Small intestine (tissue), 7 donors: ENCODE results near the gene ADH5. TPM values are rescaled to one million over a fixed set of nuclear protein-coding genes. Genes with fewer than 3 reads are reported as not detected.
"Not testable (repeated sequence)": the region's sequence is repeated elsewhere in the genome, so short reads cannot be mapped to it uniquely, and the experiment has no call there.

ENCODE experiments used
- DNase-seq, 2 donors: peaks; one replicate each; pipeline versions ENCODE4 v3.0.0 to v3.0.0-alpha.2; 2013
- FAIRE-seq: peaks from 2 replicates; lab custom pipeline; 2012; peaks lifted over from hg19 to GRCh38; lab: Jason Lieb, UNC
- H3K27ac ChIP-seq, 3 donors: one replicate each; pipeline ENCODE4 v1.5.1; 2013; ENCODE audit warnings: low read length in 2 of 3, mild to moderate bottlenecking in 2 of 3, control low read depth in 1 of 3, inconsistent platforms in 1 of 3, low read depth in 1 of 3, moderate library complexity in 1 of 3
- H3K27me3 ChIP-seq, 3 donors: one replicate each; pipeline ENCODE4 v1.6.1; 2013; ENCODE audit warnings: low read length in 3 of 3, inconsistent platforms in 1 of 3; ENCODE audit not compliant: control insufficient read depth in 3 of 3, insufficient read depth in 3 of 3
- H3K36me3 ChIP-seq, 3 donors: one replicate each; pipeline ENCODE4 v1.6.1; 2013; ENCODE audit warnings: low read length in 3 of 3, inconsistent platforms in 1 of 3, low read depth in 1 of 3, mild to moderate bottlenecking in 1 of 3, moderate library complexity in 1 of 3; ENCODE audit not compliant: control insufficient read depth in 3 of 3, insufficient read depth in 2 of 3
- H3K4me1 ChIP-seq, 3 donors: one replicate each; pipeline ENCODE4 v1.6.1; 2013; ENCODE audit warnings: low read length in 2 of 3, inconsistent platforms in 1 of 3, low read depth in 1 of 3, mild to moderate bottlenecking in 1 of 3, moderate library complexity in 1 of 3; ENCODE audit not compliant: control insufficient read depth in 3 of 3, insufficient read depth in 2 of 3
- H3K4me3 ChIP-seq, 3 donors: one replicate each; pipeline ENCODE4 v1.5.1; 2013; ENCODE audit warnings: low read length in 3 of 3, control low read depth in 1 of 3, inconsistent platforms in 1 of 3, low read depth in 1 of 3, mild to moderate bottlenecking in 1 of 3, moderate library complexity in 1 of 3
- H3K9me3 ChIP-seq, 2 donors: one replicate each; pipeline ENCODE4 v1.6.1; 2013; ENCODE audit warnings: low read depth in 1 of 2, low read length in 1 of 2; ENCODE audit not compliant: control insufficient read depth in 2 of 2, insufficient read depth in 1 of 2
- WGBS, 3 donors: extraction: QIAGEN DNeasy Blood & Tissue Kit; methylation state at CpG; one replicate each; pipeline ENCODE4 v1.1.7; 2013; 5-methylcytosine and 5-hydroxymethylcytosine counted together
- polyA plus RNA-seq, 4 donors: library from polyadenylated mRNA; stranded (reverse) in 3 of 4; unstranded in 1 of 4; fragments of 200-250 nt in 3 of 4; fragments of 120-200 nt in 1 of 4; gene quantifications; one replicate each; pipeline versions ENCODE4 v1.2.1 to v1.2.3, GENCODE V29; 2013
- donor health status: healthy with polysubstance abuse.
- donor health status: control.
- donor health status: control.
- donor health status: Bipolar disorder and iron deficiency.
- donor health status: healthy.

ADH5 gene
- polyA plus RNA-seq, 4 donors: 135 to 225 (median 170) TPM

GRCh38 chr4:99120501-99120900 is 31.9 kb upstream of the ADH5 start:
- no peak overlapping the region for H3K4me3 ChIP-seq
- WGBS, 3 donors: 61 to 89% (median 83%) methylated on average over 5 of the region's 5 CpGs
- peaks cover 0 to 5% (median 2%) of the 10 kb centered on the region in 3 donors for H3K36me3 ChIP-seq
- peaks cover 0 to 2% (median 0%) of the 10 kb centered on the region in 3 donors for H3K4me1 ChIP-seq
- H3K27ac ChIP-seq: no peak overlapping the region
- no peaks in the 10 kb centered on the region for H3K27me3 ChIP-seq
- peaks cover 0 to 3% of the 10 kb centered on the region in 2 donors for H3K9me3 ChIP-seq
- FAIRE-seq (no peak), DNase-seq (no peak)

- Histone ChIP-seq H3K4me3 (no peak overlapping the region), H3K9me3 (peaks cover 0 to 3% of the 10 kb centered on the region in 2 donors), H3K27me3 (no peaks in the 10 kb centered on the region), H3K4me1 (no peaks in the 10 kb centered on the region), H3K27ac (no peak overlapping the region), H3K36me3 (peaks cover 0 to 2% (median 2%) of the 10 kb centered on the region in 3 donors)
- WGBS, 3 donors: 24 to 51% (median 32%) methylated on average over 9 of the region's 9 CpGs
- FAIRE-seq (peak; percentile 85), DNase-seq (peak; percentile 18 to 41)
These were observed 29.5 kb upstream of the ADH5 start for GRCh38 chr4:99117876-99118693.

GRCh38 chr4:99117122-99117841 is 28.7 kb upstream of the ADH5 start:
- WGBS, 3 donors: 88 to 94% (median 91%) methylated on average over 28 to 29 of the region's 29 CpGs

GRCh38 chr4:99109286-99109685 is 20.7 kb upstream of the ADH5 start:
- not testable (repeated sequence) for H3K36me3 ChIP-seq, H3K27me3 ChIP-seq, FAIRE-seq, H3K27ac ChIP-seq, H3K9me3 ChIP-seq, DNase-seq, H3K4me3 ChIP-seq, H3K4me1 ChIP-seq
- 88 to 95% (median 94%) methylated on average over 12 of the region's 12 CpGs for WGBS, 3 donors

More at GRCh38 chr4:99117122-99117841, 28.7 kb upstream of the ADH5 start:
- not testable (repeated sequence) for H3K27ac ChIP-seq, DNase-seq, H3K4me3 ChIP-seq, H3K9me3 ChIP-seq, H3K36me3 ChIP-seq, FAIRE-seq, H3K4me1 ChIP-seq, H3K27me3 ChIP-seq

GRCh38 chr4:99104153-99104552 is 15.6 kb upstream of the ADH5 start:
- H3K27me3 ChIP-seq: no peaks in the 10 kb centered on the region
- FAIRE-seq: no peak
- WGBS, 3 donors: 85 to 96% (median 94%) methylated on average over 1 of the region's 1 CpG

GRCh38 chr4:99103166-99103565 is 14.6 kb upstream of the ADH5 start:
- no peak for DNase-seq
- FAIRE-seq: no peak
- Histone ChIP-seq H3K36me3 (peaks cover 0 to 2% (median 0%) of the 10 kb centered on the region in 3 donors), H3K27me3 (no peaks in the 10 kb centered on the region), H3K27ac (no peak overlapping the region), H3K9me3 (peaks cover 0 to 4% of the 10 kb centered on the region in 2 donors), H3K4me3 (no peak overlapping the region), H3K4me1 (no peaks in the 10 kb centered on the region)

More at GRCh38 chr4:99104153-99104552, 15.6 kb upstream of the ADH5 start:
- H3K4me3 ChIP-seq: no peak overlapping the region
- H3K36me3 ChIP-seq: peaks cover 0 to 2% (median 0%) of the 10 kb centered on the region in 3 donors
- no peak overlapping the region for H3K27ac ChIP-seq
- DNase-seq: no peak
- H3K9me3 ChIP-seq: peaks cover 0 to 3% of the 10 kb centered on the region in 2 donors
- H3K4me1 ChIP-seq: no peaks in the 10 kb centered on the region

- Histone ChIP-seq H3K4me1 (no peaks in the 10 kb centered on the region), H3K36me3 (peaks cover 0 to 2% (median 0%) of the 10 kb centered on the region in 3 donors), H3K27me3 (no peaks in the 10 kb centered on the region), H3K4me3 (no peak overlapping the region), H3K9me3 (peaks cover 0 to 4% of the 10 kb centered on the region in 2 donors), H3K27ac (no peak overlapping the region)
- FAIRE-seq (no peak), DNase-seq (no peak)
- 80 to 98% (median 97%) methylated on average over 2 of the region's 2 CpGs for WGBS, 3 donors
These were observed 14.0 kb upstream of the ADH5 start for GRCh38 chr4:99102634-99103033.

GRCh38 chr4:99100876-99101275 is 12.3 kb upstream of the ADH5 start:
- FAIRE-seq (no peak), DNase-seq (no peak)
- Histone ChIP-seq H3K27ac (no peak overlapping the region), H3K9me3 (peaks cover 0 to 4% of the 10 kb centered on the region in 2 donors), H3K36me3 (peaks cover 0 to 2% (median 0%) of the 10 kb centered on the region in 3 donors), H3K4me3 (no peak overlapping the region), H3K27me3 (no peaks in the 10 kb centered on the region), H3K4me1 (no peaks in the 10 kb centered on the region)
- WGBS, 3 donors: 90 to 94% (median 92%) methylated on average over 1 of the region's 1 CpG
